HepG2 (cell line): ENCODE measurements around the gene LIME1. TPM values are rescaled to one million over a fixed set of nuclear protein-coding genes. Genes with fewer than 3 reads are reported as not detected.
A peak's percentile ranks its signal among the peaks of the same experiment; 100 is the strongest.

Experiments used
- HOXA5 ChIP-seq: sonication (generic); formaldehyde crosslinking; IDR thresholded peaks from 2 replicates; pipeline ENCODE4 v1.4.0; 2020; ENCODE audit warnings: missing genetic modification reagents
- MLLT10 ChIP-seq: sonication (generic); formaldehyde crosslinking; IDR thresholded peaks from 2 replicates; pipeline ENCODE4 v1.4.0; 2020; ENCODE audit warnings: missing genetic modification reagents
- MTF2 ChIP-seq: sonication (generic); formaldehyde crosslinking; IDR thresholded peaks from 2 replicates; pipeline ENCODE4 v1.5.0; 2020; ENCODE audit warnings: missing genetic modification reagents, borderline replicate concordance
- NFIC ChIP-seq: IDR thresholded peaks from 2 replicates; pipeline ENCODE4 v1.6.1; 2012; ENCODE audit warnings: mild to moderate bottlenecking, low read length, inconsistent platforms
- RAD21 ChIP-seq: fragments of 450-650 bp; formaldehyde crosslinking; IDR thresholded peaks from 2 replicates; pipeline ENCODE4 v1.5.0; 2020; ENCODE audit warnings: mild to moderate bottlenecking
- REL ChIP-seq: sonication (generic); formaldehyde crosslinking; conservative IDR thresholded peaks from 2 replicates; pipeline ENCODE4 v1.8.0; 2022; ENCODE audit warnings: mild to moderate bottlenecking, missing genetic modification reagents, moderate library complexity
- SMAD3 ChIP-seq: sonication (generic); formaldehyde crosslinking; IDR thresholded peaks from 2 replicates; pipeline ENCODE4 v1.4.0; 2020; ENCODE audit warnings: missing genetic modification reagents
- SNAPC2 ChIP-seq: sonication (generic); formaldehyde crosslinking; IDR thresholded peaks from 2 replicates; pipeline ENCODE4 v1.8.1; 2022; ENCODE audit warnings: mild to moderate bottlenecking, missing genetic modification reagents
- SRSF1 ChIP-seq: fragments of 200-400 bp; formaldehyde crosslinking; optimal IDR thresholded peaks from 2 replicates; pipeline ENCODE3; 2017; ENCODE audit warnings: mild to moderate bottlenecking, low read depth, low read length, moderate library complexity
- TBP ChIP-seq: sonication (generic); formaldehyde crosslinking; IDR thresholded peaks from 2 replicates; pipeline ENCODE4 v1.5.0; 2020; ENCODE audit warnings: missing genetic modification reagents
- TEAD3 ChIP-seq: optimal IDR thresholded peaks from 2 replicates; pipeline ENCODE3; 2016; ENCODE audit warnings: borderline replicate concordance
- ZNF282 ChIP-seq: fragments of 450-650 bp; IDR thresholded peaks from 2 replicates; pipeline ENCODE4 v1.6.1; 2018; ENCODE audit not compliant: partially characterized antibody
- ZNF557 ChIP-seq: sonication (generic); formaldehyde crosslinking; IDR thresholded peaks from 2 replicates; pipeline ENCODE4 v1.4.0; 2020; ENCODE audit warnings: missing genetic modification reagents
- ZSCAN29 ChIP-seq: sonication (generic); formaldehyde crosslinking; conservative IDR thresholded peaks from 2 replicates; pipeline ENCODE4 v1.4.0; 2020; ENCODE audit warnings: mild to moderate bottlenecking, missing genetic modification reagents
- polyA plus RNA-seq, 8 experiments: library from polyadenylated mRNA; depleted of rRNA in 3 of 8; stranded (reverse) in 7 of 8; unstranded in 1 of 8; fragments of >200 nt; fragmentation: Illumina TruSeq in 4 of 8; extraction: Trizol in 4 of 8; gene quantifications; 2 replicates each; pipeline versions ENCODE4 v1.2.1 to v1.2.3, GENCODE V29; 2011 to 2016; ENCODE audit warnings: low read depth in 4 of 8, missing spikeins in 1 of 8, mixed read lengths in 1 of 8; ENCODE audit not compliant: insufficient read depth in 1 of 8
- total RNA-seq, 5 experiments: library from RNA; depleted of rRNA; stranded (reverse); fragments of >200 nt; fragmentation: Illumina TruSeq; extraction: Trizol; gene quantifications; 2 replicates each; pipeline ENCODE4 v1.2.3, GENCODE V29; 2016; ENCODE audit warnings: low read depth in 1 of 5
- TF ChIP-seq, protein P1 (sequence below): sonication (generic); formaldehyde crosslinking; IDR thresholded peaks from 2 replicates; pipeline ENCODE4 v1.8.0; 2022; ENCODE audit warnings: missing genetic modification reagents, mild to moderate bottlenecking, borderline replicate concordance
- TF ChIP-seq, protein P2 (sequence below): sonication (generic); formaldehyde crosslinking; IDR thresholded peaks from 2 replicates; pipeline ENCODE4 v1.5.0; 2020; ENCODE audit warnings: mild to moderate bottlenecking, missing genetic modification reagents, borderline replicate concordance
- TF ChIP-seq, protein P3 (sequence below): sonication (generic); formaldehyde crosslinking; IDR thresholded peaks from 2 replicates; pipeline ENCODE4 v1.5.1; 2020; ENCODE audit warnings: mild to moderate bottlenecking, missing genetic modification reagents, moderate library complexity
- TF ChIP-seq, protein P4 (sequence below): sonication (generic); formaldehyde crosslinking; conservative IDR thresholded peaks from 2 replicates; pipeline ENCODE4 v1.4.0; 2020; ENCODE audit warnings: missing genetic modification reagents

Gene LIME1
- total and polyA plus RNA-seq, 2 of the 13 experiments (the other 11 are each of a cell fraction or from before 2014, with no cell fraction given), result 13.0 to 61.5 TPM

DNA sequence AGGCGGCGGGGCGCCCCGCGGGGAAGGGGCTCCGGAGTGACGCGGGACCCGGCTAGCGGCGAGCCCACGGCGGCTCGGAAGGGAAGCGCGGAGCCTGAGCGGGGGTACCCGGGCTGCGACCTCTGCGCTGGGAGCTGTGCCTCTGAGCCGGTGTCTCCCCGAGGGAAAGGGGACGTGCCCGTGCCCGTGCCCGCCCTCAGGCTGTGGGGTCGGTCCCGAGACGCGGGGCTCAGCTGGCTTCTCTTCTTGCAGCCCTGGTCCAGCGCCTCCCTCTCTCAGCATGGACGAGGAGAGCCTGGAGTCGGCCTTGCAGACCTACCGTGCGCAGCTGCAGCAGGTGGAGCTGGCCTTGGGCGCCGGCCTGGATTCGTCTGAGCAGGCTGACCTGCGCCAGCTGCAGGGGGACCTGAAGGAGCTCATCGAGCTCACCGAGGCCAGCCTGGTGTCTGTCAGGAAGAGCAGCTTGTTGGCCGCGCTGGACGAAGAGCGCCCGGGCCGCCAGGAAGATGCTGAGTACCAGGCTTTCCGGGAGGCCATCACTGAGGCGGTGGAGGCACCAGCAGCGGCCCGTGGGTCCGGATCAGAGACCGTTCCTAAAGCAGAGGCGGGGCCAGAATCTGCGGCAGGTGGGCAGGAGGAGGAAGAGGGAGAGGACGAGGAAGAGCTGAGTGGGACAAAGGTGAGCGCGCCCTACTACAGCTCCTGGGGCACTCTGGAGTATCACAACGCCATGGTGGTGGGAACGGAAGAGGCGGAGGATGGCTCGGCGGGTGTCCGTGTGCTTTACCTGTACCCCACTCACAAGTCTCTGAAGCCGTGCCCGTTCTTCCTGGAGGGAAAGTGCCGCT lies 27.9 kb upstream of the LIME1 start (continued):
- TF ChIP-seq MLLT10 (CRISPR knock-in tag) (no peak), TBP (no peak), SMAD3 (CRISPR knock-in tag) (0 out of 2 replicates have a peak, but pooled peaks have one; percentile 24), SNAPC2 (CRISPR knock-in tag) (no peak), HOXA5 (CRISPR knock-in tag) (no peak), NFIC (no peak), TEAD3 (CRISPR knock-in tag) (no peak), ZNF282 (no peak), ZNF557 (no peak), ZSCAN29 (CRISPR knock-in tag) (no peak), REL (CRISPR knock-in tag) (no peak), MTF2 (no peak), RAD21 (CRISPR knock-in tag) (no peak), SRSF1 (peak; percentile 61)
- TF ChIP-seq, protein P1, sequence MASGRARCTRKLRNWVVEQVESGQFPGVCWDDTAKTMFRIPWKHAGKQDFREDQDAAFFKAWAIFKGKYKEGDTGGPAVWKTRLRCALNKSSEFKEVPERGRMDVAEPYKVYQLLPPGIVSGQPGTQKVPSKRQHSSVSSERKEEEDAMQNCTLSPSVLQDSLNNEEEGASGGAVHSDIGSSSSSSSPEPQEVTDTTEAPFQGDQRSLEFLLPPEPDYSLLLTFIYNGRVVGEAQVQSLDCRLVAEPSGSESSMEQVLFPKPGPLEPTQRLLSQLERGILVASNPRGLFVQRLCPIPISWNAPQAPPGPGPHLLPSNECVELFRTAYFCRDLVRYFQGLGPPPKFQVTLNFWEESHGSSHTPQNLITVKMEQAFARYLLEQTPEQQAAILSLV (CRISPR knock-in tag), result no peak
- TF ChIP-seq, protein P2, sequence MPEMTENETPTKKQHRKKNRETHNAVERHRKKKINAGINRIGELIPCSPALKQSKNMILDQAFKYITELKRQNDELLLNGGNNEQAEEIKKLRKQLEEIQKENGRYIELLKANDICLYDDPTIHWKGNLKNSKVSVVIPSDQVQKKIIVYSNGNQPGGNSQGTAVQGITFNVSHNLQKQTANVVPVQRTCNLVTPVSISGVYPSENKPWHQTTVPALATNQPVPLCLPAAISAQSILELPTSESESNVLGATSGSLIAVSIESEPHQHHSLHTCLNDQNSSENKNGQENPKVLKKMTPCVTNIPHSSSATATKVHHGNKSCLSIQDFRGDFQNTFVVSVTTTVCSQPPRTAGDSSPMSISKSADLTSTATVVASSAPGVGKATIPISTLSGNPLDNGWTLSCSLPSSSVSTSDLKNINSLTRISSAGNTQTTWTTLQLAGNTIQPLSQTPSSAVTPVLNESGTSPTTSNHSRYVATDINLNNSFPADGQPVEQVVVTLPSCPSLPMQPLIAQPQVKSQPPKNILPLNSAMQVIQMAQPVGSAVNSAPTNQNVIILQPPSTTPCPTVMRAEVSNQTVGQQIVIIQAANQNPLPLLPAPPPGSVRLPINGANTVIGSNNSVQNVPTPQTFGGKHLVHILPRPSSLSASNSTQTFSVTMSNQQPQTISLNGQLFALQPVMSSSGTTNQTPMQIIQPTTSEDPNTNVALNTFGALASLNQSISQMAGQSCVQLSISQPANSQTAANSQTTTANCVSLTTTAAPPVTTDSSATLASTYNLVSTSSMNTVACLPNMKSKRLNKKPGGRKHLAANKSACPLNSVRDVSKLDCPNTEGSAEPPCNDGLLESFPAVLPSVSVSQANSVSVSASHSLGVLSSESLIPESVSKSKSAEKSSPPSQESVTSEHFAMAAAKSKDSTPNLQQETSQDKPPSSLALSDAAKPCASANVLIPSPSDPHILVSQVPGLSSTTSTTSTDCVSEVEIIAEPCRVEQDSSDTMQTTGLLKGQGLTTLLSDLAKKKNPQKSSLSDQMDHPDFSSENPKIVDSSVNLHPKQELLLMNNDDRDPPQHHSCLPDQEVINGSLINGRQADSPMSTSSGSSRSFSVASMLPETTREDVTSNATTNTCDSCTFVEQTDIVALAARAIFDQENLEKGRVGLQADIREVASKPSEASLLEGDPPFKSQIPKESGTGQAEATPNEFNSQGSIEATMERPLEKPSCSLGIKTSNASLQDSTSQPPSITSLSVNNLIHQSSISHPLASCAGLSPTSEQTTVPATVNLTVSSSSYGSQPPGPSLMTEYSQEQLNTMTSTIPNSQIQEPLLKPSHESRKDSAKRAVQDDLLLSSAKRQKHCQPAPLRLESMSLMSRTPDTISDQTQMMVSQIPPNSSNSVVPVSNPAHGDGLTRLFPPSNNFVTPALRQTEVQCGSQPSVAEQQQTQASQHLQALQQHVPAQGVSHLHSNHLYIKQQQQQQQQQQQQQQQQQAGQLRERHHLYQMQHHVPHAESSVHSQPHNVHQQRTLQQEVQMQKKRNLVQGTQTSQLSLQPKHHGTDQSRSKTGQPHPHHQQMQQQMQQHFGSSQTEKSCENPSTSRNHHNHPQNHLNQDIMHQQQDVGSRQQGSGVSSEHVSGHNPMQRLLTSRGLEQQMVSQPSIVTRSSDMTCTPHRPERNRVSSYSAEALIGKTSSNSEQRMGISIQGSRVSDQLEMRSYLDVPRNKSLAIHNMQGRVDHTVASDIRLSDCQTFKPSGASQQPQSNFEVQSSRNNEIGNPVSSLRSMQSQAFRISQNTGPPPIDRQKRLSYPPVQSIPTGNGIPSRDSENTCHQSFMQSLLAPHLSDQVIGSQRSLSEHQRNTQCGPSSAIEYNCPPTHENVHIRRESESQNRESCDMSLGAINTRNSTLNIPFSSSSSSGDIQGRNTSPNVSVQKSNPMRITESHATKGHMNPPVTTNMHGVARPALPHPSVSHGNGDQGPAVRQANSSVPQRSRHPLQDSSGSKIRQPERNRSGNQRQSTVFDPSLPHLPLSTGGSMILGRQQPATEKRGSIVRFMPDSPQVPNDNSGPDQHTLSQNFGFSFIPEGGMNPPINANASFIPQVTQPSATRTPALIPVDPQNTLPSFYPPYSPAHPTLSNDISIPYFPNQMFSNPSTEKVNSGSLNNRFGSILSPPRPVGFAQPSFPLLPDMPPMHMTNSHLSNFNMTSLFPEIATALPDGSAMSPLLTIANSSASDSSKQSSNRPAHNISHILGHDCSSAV (CRISPR knock-in tag), result no peak
- TF ChIP-seq, protein P3, sequence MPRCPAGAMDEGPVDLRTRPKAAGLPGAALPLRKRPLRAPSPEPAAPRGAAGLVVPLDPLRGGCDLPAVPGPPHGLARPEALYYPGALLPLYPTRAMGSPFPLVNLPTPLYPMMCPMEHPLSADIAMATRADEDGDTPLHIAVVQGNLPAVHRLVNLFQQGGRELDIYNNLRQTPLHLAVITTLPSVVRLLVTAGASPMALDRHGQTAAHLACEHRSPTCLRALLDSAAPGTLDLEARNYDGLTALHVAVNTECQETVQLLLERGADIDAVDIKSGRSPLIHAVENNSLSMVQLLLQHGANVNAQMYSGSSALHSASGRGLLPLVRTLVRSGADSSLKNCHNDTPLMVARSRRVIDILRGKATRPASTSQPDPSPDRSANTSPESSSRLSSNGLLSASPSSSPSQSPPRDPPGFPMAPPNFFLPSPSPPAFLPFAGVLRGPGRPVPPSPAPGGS (CRISPR knock-in tag), result no peak
- TF ChIP-seq, protein P4, sequence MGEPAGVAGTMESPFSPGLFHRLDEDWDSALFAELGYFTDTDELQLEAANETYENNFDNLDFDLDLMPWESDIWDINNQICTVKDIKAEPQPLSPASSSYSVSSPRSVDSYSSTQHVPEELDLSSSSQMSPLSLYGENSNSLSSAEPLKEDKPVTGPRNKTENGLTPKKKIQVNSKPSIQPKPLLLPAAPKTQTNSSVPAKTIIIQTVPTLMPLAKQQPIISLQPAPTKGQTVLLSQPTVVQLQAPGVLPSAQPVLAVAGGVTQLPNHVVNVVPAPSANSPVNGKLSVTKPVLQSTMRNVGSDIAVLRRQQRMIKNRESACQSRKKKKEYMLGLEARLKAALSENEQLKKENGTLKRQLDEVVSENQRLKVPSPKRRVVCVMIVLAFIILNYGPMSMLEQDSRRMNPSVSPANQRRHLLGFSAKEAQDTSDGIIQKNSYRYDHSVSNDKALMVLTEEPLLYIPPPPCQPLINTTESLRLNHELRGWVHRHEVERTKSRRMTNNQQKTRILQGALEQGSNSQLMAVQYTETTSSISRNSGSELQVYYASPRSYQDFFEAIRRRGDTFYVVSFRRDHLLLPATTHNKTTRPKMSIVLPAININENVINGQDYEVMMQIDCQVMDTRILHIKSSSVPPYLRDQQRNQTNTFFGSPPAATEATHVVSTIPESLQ, result no peak
